K562 (cell line): ENCODE data around the gene ZNF593OS. TPM values are rescaled to one million over a fixed set of nuclear protein-coding genes. Genes with fewer than 3 reads are reported as not detected.
A peak's percentile ranks its signal among the peaks of the same experiment; 100 is the strongest.

Source experiments
- ATF1 ChIP-seq, 2 experiments: fragments of 450-650 bp in 1 of 2; IDR thresholded peaks; 2 replicates each; pipeline ENCODE4 v1.6.1; 2016; ENCODE audit warnings: missing compliant biosample characterization in 1 of 2, missing genetic modification characterization in 1 of 2
- CBX3 ChIP-seq, 2 experiments: IDR thresholded peaks; 1 replicate in 1 of 2; 2 replicates in 1 of 2; pipeline ENCODE4 v1.6.1; 2012; ENCODE audit warnings: inconsistent platforms in 2 of 2, low read length in 2 of 2, borderline replicate concordance in 1 of 2, control low read depth in 1 of 2
- CREM ChIP-seq: IDR thresholded peaks from 2 replicates; pipeline ENCODE4 v1.6.1; 2014; ENCODE audit warnings: antibody characterized with exemption, low read depth
- EGR1 ChIP-seq: fragments of 450-650 bp; conservative IDR thresholded peaks from 2 replicates; pipeline ENCODE4 v1.6.1; 2017; ENCODE audit warnings: mild to moderate bottlenecking
- ETV5 ChIP-seq: sonication (generic); formaldehyde crosslinking; IDR thresholded peaks from 2 replicates; pipeline ENCODE4 v1.4.0; 2020; ENCODE audit warnings: low read depth, mild to moderate bottlenecking, missing genetic modification reagents
- GABPA ChIP-seq: fragments of 200-800 bp; sonication (Bioruptor generic); conservative IDR thresholded peaks from 2 replicates; pipeline ENCODE4 v1.6.1; 2016; ENCODE audit warnings: low read depth, missing genetic modification characterization, missing compliant biosample characterization
- HDAC8 ChIP-seq: fragments of 450-650 bp; IDR thresholded peaks from 2 replicates; pipeline ENCODE4 v1.6.1; 2016; ENCODE audit warnings: mild to moderate bottlenecking, missing genetic modification characterization, moderate library complexity, missing compliant biosample characterization
- HMGN3 ChIP-seq: IDR thresholded peaks from 2 replicates; pipeline ENCODE4 v1.6.1; 2011; ENCODE audit warnings: borderline replicate concordance, low read depth, mild to moderate bottlenecking, mixed read lengths, low read length; ENCODE audit not compliant: insufficient read length; ENCODE audit errors: extremely low read depth
- KAT2B ChIP-seq: IDR thresholded peaks from one replicate; pipeline ENCODE4 v1.6.1; 2012; ENCODE audit warnings: low read depth, mild to moderate bottlenecking, control low read depth, inconsistent platforms, low read length, moderate library complexity
- KDM5B ChIP-seq: fragments of 200-600 bp; sonication (generic); IDR thresholded peaks from 2 replicates; pipeline ENCODE4 v1.6.1; 2012; ENCODE audit warnings: low read depth, mild to moderate bottlenecking, moderate library complexity, low read length, control low read depth, inconsistent platforms; ENCODE audit not compliant: insufficient replicate concordance
- MAFF ChIP-seq: IDR thresholded peaks from 2 replicates; pipeline ENCODE4 v1.6.1; 2012; ENCODE audit warnings: low read length, improper control_type of control experiment
- MTA2 ChIP-seq: fragments of 450-650 bp; IDR thresholded peaks from 2 replicates; pipeline ENCODE4 v1.6.1; 2016; ENCODE audit warnings: low read depth
- NCOA1 ChIP-seq: fragments of 450-650 bp; IDR thresholded peaks from 2 replicates; pipeline ENCODE4 v1.6.1; 2016; ENCODE audit warnings: low read depth
- RCOR1 ChIP-seq, 2 experiments: IDR thresholded peaks; 2 replicates each; pipeline ENCODE4 v1.6.1; 2012; ENCODE audit warnings: low read depth in 2 of 2, low read length in 2 of 2, borderline replicate concordance in 1 of 2, improper control_type of control experiment in 1 of 2
- SMARCB1 ChIP-seq: IDR thresholded peaks from 2 replicates; pipeline ENCODE4 v1.6.1; 2011; ENCODE audit warnings: improper control_type of control experiment, low read depth; ENCODE audit not compliant: insufficient read length
- SP1 ChIP-seq: sonication (generic); formaldehyde crosslinking; IDR thresholded peaks from 2 replicates; pipeline ENCODE4 v1.8.1; 2022; ENCODE audit warnings: mild to moderate bottlenecking, missing genetic modification reagents
- TEAD1 ChIP-seq, 2 experiments: fragments of 450-650 bp in 1 of 2; sonication (generic) in 1 of 2; formaldehyde crosslinking; IDR thresholded peaks; 2 replicates each; pipeline versions ENCODE4 v1.4.0 to v1.8.0; 2020 to 2022; ENCODE audit warnings: mild to moderate bottlenecking in 2 of 2, missing genetic modification reagents in 1 of 2
- ZC3H8 ChIP-seq: fragments of 450-650 bp; IDR thresholded peaks from 2 replicates; pipeline ENCODE4 v1.6.1; 2017
- ZFP36 ChIP-seq: fragments of 150-350 bp; IDR thresholded peaks from 2 replicates; pipeline ENCODE4 v1.6.1; 2018; ENCODE audit warnings: low read length, low read depth; ENCODE audit not compliant: partially characterized antibody
- ZNF408 ChIP-seq: fragments of 250-450 bp; sonication (Bioruptor Pico); IDR thresholded peaks from 2 replicates; pipeline ENCODE4 v1.4.0; 2020; ENCODE audit warnings: low read depth, mild to moderate bottlenecking, moderate library complexity
- polyA plus RNA-seq, 8 experiments: library from polyadenylated mRNA; depleted of rRNA in 4 of 8; stranded (reverse) in 5 of 8; unstranded in 3 of 8; fragments of >200 nt; fragmentation: Nextera tagmentation in 2 of 8; fragmentation: Illumina TruSeq in 1 of 8; extraction: Ambion mirVana in 2 of 8; extraction: Trizol in 1 of 8; gene quantifications; 2 replicates each; pipeline versions ENCODE4 v1.2.1 to v1.2.3, GENCODE V29; 2011 to 2014; ENCODE audit warnings: inconsistent platforms in 1 of 8, missing spikeins in 1 of 8
- total RNA-seq, 7 experiments: library from RNA; depleted of rRNA in 6 of 7; stranded (reverse); fragments of >200 nt in 6 of 7; fragmentation: Illumina TruSeq in 2 of 7; extraction: Trizol in 2 of 7; gene quantifications; 2 replicates each; pipeline versions ENCODE4 v1.2.1 to v1.2.3, GENCODE V29; 2011 to 2021; ENCODE audit warnings: low replicate concordance in 1 of 7
- TF ChIP-seq, protein P1 (sequence below), 2 experiments: fragments of 450-650 bp; conservative IDR thresholded peaks; 2 replicates each; pipeline ENCODE4 v1.6.1; 2017; ENCODE audit warnings: mild to moderate bottlenecking in 2 of 2, moderate library complexity in 2 of 2
- TF ChIP-seq, protein P2 (sequence below): fragments of 250-450 bp; sonication (Bioruptor Pico); IDR thresholded peaks from 2 replicates; pipeline ENCODE4 v1.9.0; 2021; ENCODE audit warnings: mild to moderate bottlenecking
- TF ChIP-seq, protein P3 (sequence below): fragments of 450-650 bp; formaldehyde crosslinking; IDR thresholded peaks from 2 replicates; pipeline ENCODE4 v1.4.0; 2022; ENCODE audit warnings: missing genetic modification characterization
- TF ChIP-seq, protein P4 (sequence below): fragments of 250-450 bp; sonication (Bioruptor Pico); IDR thresholded peaks from 2 replicates; pipeline ENCODE4 v1.4.0; 2020; ENCODE audit warnings: mild to moderate bottlenecking

Gene ZNF593OS
- total and polyA plus RNA-seq, 9 of the 15 experiments (the other 6 are each of a cell fraction or from before 2014, with no cell fraction given): 0.24 to 0.27 TPM; not detected in 7

DNA sequence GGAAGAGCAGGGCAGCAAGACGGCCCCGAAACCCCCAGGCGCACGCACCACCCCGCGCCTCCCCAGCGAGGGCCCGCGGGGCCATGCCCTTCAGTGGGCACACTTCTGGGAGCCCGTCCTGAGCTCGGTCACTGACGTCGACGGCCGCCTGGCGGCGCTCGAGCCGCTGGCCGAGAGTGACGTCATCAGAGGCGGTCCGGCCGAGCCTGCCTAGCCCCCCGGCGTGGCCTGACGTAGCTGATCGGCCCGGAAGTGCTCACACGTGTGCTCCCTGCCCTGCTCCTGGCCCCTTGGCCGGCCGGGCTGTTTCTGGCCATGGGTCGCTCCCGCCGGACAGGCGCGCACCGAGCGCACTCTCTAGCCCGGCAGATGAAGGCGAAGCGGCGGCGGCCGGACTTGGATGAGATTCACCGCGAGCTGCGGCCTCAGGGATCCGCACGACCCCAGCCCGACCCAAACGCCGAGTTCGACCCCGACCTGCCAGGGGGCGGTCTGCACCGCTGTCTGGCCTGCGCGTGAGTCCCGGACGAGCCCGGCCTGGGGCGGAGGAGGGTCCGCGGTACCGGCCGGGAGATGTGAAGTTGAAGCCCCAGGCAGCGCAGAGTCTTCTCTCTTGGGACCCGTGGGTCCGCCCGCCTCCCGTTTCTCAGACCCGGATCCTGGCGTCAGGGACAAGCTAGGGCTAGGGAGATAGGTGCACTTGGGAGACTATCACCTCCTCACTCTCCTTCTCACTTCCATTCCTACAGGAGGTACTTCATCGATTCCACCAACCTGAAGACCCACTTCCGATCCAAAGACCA lies 1.8 kb downstream of the ZNF593OS start, which contains the start of gene ZNF593 (continued):
- TF ChIP-seq KDM5B: peak; percentile 82
- TF ChIP-seq ZFP36: peak; percentile 40
- TF ChIP-seq, protein P1, sequence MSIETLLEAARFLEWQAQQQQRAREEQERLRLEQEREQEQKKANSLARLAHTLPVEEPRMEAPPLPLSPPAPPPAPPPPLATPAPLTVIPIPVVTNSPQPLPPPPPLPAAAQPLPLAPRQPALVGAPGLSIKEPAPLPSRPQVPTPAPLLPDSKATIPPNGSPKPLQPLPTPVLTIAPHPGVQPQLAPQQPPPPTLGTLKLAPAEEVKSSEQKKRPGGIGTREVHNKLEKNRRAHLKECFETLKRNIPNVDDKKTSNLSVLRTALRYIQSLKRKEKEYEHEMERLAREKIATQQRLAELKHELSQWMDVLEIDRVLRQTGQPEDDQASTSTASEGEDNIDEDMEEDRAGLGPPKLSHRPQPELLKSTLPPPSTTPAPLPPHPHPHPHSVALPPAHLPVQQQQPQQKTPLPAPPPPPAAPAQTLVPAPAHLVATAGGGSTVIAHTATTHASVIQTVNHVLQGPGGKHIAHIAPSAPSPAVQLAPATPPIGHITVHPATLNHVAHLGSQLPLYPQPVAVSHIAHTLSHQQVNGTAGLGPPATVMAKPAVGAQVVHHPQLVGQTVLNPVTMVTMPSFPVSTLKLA (conservative IDR thresholded peaks at IDR 0.05): peak; percentile 99 to 100
- TF ChIP-seq ZC3H8: no peak
- TF ChIP-seq, protein P2, sequence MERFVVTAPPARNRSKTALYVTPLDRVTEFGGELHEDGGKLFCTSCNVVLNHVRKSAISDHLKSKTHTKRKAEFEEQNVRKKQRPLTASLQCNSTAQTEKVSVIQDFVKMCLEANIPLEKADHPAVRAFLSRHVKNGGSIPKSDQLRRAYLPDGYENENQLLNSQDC (CRISPR knock-in tag): no peak
- peak; percentile 98 for TF ChIP-seq SP1 (CRISPR knock-in tag)
- TF ChIP-seq EGR1: 0 out of 2 replicates have a peak, but pooled peaks have one; percentile 1
- no peak for TF ChIP-seq KAT2B
- peak; percentile 97 for TF ChIP-seq ATF1 (CRISPR knock-in tag; IDR thresholded peaks at IDR 0.05)
- peak; percentile 100 for TF ChIP-seq ATF1 (tag; IDR thresholded peaks at IDR 0.05)
- no peak for TF ChIP-seq SMARCB1
- peak; percentile 84; the same call in 1 of the 2 replicates for TF ChIP-seq NCOA1
- peak in 1 of 2 experiments; percentile 48; a peak in 3 of 4 replicates for TF ChIP-seq RCOR1 (IDR thresholded peaks at IDR 0.05; ENCODE audit: borderline replicate concordance in 1 of 2, low read depth in 2 of 2, low read length in 2 of 2)
- TF ChIP-seq HMGN3: peak; percentile 90
- peak; percentile 93 for TF ChIP-seq GABPA
- peak; percentile 100 for TF ChIP-seq CREM
- no peak for TF ChIP-seq ZNF408 (CRISPR knock-in tag)
- no peak for TF ChIP-seq MTA2
- TF ChIP-seq ETV5: peak; percentile 92
- TF ChIP-seq, protein P3, sequence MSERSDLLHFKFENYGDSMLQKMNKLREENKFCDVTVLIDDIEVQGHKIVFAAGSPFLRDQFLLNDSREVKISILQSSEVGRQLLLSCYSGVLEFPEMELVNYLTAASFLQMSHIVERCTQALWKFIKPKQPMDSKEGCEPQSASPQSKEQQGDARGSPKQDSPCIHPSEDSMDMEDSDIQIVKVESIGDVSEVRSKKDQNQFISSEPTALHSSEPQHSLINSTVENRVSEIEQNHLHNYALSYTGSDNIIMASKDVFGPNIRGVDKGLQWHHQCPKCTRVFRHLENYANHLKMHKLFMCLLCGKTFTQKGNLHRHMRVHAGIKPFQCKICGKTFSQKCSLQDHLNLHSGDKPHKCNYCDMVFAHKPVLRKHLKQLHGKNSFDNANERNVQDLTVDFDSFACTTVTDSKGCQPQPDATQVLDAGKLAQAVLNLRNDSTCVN: no peak
- TF ChIP-seq MAFF: no peak
- TF ChIP-seq CBX3 (IDR thresholded peaks at IDR 0.05; ENCODE audit: borderline replicate concordance in 1 of 2, low read length in 2 of 2): peak in 1 of 2 experiments; percentile 62; a peak in 1 of 3 replicates
- peak in 1 of 2 experiments; percentile 91; a peak in 2 of 4 replicates for TF ChIP-seq TEAD1 (CRISPR knock-in tag; IDR thresholded peaks at IDR 0.05)
- 0 out of 2 replicates have a peak, but pooled peaks have one; percentile 18 for TF ChIP-seq HDAC8
- TF ChIP-seq, protein P4, sequence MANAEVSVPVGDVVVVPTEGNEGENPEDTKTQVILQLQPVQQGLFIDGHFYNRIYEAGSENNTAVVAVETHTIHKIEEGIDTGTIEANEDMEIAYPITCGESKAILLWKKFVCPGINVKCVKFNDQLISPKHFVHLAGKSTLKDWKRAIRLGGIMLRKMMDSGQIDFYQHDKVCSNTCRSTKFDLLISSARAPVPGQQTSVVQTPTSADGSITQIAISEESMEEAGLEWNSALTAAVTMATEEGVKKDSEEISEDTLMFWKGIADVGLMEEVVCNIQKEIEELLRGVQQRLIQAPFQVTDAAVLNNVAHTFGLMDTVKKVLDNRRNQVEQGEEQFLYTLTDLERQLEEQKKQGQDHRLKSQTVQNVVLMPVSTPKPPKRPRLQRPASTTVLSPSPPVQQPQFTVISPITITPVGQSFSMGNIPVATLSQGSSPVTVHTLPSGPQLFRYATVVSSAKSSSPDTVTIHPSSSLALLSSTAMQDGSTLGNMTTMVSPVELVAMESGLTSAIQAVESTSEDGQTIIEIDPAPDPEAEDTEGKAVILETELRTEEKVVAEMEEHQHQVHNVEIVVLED: peak; percentile 72
